ENCODE results near the gene PTPRU.

DNA sequence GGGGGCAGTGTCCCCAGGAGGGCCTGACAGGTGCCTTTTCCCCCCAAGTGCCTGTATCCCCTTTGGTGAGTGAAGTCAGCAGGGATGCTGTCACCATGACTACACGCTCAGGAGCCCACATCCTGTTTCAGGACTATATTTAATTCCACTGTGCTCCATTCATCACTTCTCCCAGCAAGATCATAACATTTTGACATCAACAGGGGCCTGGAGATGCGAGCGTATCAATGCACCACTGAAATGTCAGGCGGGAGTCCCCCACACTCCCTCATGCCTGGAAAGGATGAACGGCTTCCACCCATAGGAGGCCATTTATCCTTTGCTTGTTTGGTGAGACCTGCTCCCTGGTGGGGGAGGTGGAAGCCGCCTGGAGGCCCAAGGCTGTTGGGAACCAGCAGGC lies 119.1 kb downstream of the PTPRU start:
- no peak for TF ChIP-seq CTCF (IDR thresholded peaks at IDR 0.05; ENCODE audit: low read length)
- no peak for TF ChIP-seq EZH2 (optimal IDR thresholded peaks at IDR 0.05; ENCODE audit: low read depth, low read length)
